OCI-LY7 (cell line): Measurements from ENCODE around the gene CACNB1. TPM values are rescaled to one million over a fixed set of nuclear protein-coding genes. Genes with fewer than 3 reads are reported as not detected.

Experiments
- BruUV-seq: library from RNA; stranded (reverse); fragments of 400-500 nt; replicated peaks from 2 replicates; lab custom pipeline; 2021; lab: Mats Ljungman, UMichigan
- CTCF ChIA-PET: fragments of 300-600 bp; sonication (Branson Sonifier 250); formaldehyde crosslinking; loops from one replicate; lab custom pipeline; 2022; ENCODE audit warnings: antibody characterized with exemption; ENCODE audit not compliant: unreplicated experiment; lab: Charles Lee
- POLR2A ChIA-PET: fragments of 300-600 bp; sonication (Branson Sonifier 250); formaldehyde crosslinking; loops from one replicate; lab custom pipeline; 2022; ENCODE audit warnings: antibody characterized with exemption; lab: Charles Lee
- DNase-seq: peaks from one replicate; pipeline ENCODE4 v3.0.0-alpha.2; 2015; ENCODE audit warnings: low spot score
- H2AFZ ChIP-seq: fragments of 200-600 bp; sonication (generic), shearing (Covaris generic); 2 replicates; pipeline ENCODE4 v1.6.1; 2014; ENCODE audit warnings: mild to moderate bottlenecking, antibody characterized with exemption, low read length, moderate library complexity
- H3K27ac ChIP-seq: fragments of 200-600 bp; sonication (generic); 2 replicates; pipeline ENCODE4 v1.5.1; 2014; ENCODE audit warnings: mixed run types, low read depth, mild to moderate bottlenecking, moderate library complexity, low read length, inconsistent platforms; ENCODE audit not compliant: poor library complexity, severe bottlenecking
- H3K36me3 ChIP-seq: fragments of 200-600 bp; sonication (generic); 2 replicates; pipeline ENCODE4 v1.6.1; 2014; ENCODE audit warnings: mild to moderate bottlenecking, antibody characterized with exemption, low read length, moderate library complexity, mixed read lengths; ENCODE audit not compliant: insufficient read depth
- H3K4me1 ChIP-seq: fragments of 200-600 bp; sonication (generic); 2 replicates; pipeline ENCODE4 v1.5.1; 2014; ENCODE audit warnings: mild to moderate bottlenecking, low read length; ENCODE audit not compliant: insufficient read depth, poor library complexity, severe bottlenecking
- H3K4me2 ChIP-seq: fragments of 200-600 bp; sonication (generic); 2 replicates; pipeline ENCODE4 v1.6.1; 2014; ENCODE audit warnings: mild to moderate bottlenecking, low read length
- H3K4me3 ChIP-seq: fragments of 200-600 bp; sonication (generic); 2 replicates; pipeline ENCODE4 v1.5.1; 2014; ENCODE audit warnings: mild to moderate bottlenecking, low read depth, low read length; ENCODE audit not compliant: poor library complexity, severe bottlenecking
- H3K79me2 ChIP-seq: fragments of 200-600 bp; sonication (generic); 2 replicates; pipeline ENCODE4 v1.6.1; 2016; ENCODE audit warnings: low read depth, mild to moderate bottlenecking, low read length, moderate library complexity, mixed read lengths; ENCODE audit not compliant: insufficient read depth
- H3K9me2 ChIP-seq: fragments of 200-600 bp; sonication (generic); 2 replicates; pipeline ENCODE4 v1.6.1; 2016; ENCODE audit warnings: mild to moderate bottlenecking, low read length, mixed read lengths; ENCODE audit not compliant: insufficient read depth
- H3K9me3 ChIP-seq: fragments of 200-600 bp; sonication (generic); 2 replicates; pipeline ENCODE4 v1.6.1; 2014; ENCODE audit warnings: mild to moderate bottlenecking, mixed run types, low read length, mixed read lengths
- H4K20me1 ChIP-seq: fragments of 200-600 bp; sonication (generic); 2 replicates; pipeline ENCODE4 v1.6.1; 2014; ENCODE audit warnings: mild to moderate bottlenecking, antibody characterized with exemption, low read length, moderate library complexity, mixed read lengths; ENCODE audit not compliant: insufficient read depth
- CTCF ChIP-seq: fragments of 200-600 bp; sonication (generic); conservative IDR thresholded peaks from 2 replicates; pipeline ENCODE4 v1.5.1; 2014; ENCODE audit warnings: mild to moderate bottlenecking, antibody characterized with exemption, low read length, moderate library complexity, mixed read lengths
- EZH2phosphoT487 ChIP-seq: fragments of 200-600 bp; sonication (generic); IDR thresholded peaks from 2 replicates; pipeline ENCODE4 v1.6.1; 2018; ENCODE audit warnings: low read depth, borderline replicate concordance, mild to moderate bottlenecking, mixed run types, antibody characterized with exemption, low read length, moderate library complexity, mixed read lengths
- intact Hi-C: fragments of 100-400 bp; cut with micrococcal nuclease; formaldehyde crosslinking; loops from one replicate; pipeline ENCODE4 v1.10.0; 2022; ENCODE audit not compliant: unreplicated experiment
- total RNA-seq, 2 experiments: library from RNA; depleted of rRNA in 1 of 2; stranded (reverse); fragments of >200 nt in 1 of 2; shearing (Covaris generic) in 1 of 2; gene quantifications; 2 replicates each; pipeline ENCODE4 v1.2.3, GENCODE V29; 2014 to 2022

Gene CACNB1
- total RNA-seq, 2 experiments from 2014 or later = 23.7 to 30.9 TPM

GRCh38 chr17:39171933-39172332, 25.5 kb downstream of the CACNB1 start:
- Histone ChIP-seq H3K4me1 (peaks cover 77% of the 10 kb centered on the region), H3K9me2 (no peaks in the 10 kb centered on the region), H2AFZ (peak overlapping the region; percentile 6; the same call in 1 of the 2 replicates), H3K4me3 (peak overlapping the region; percentile 9), H3K9me3 (peaks cover 3% of the 10 kb centered on the region; the same call in 1 of the 2 replicates), H3K4me2 (peak overlapping the region; percentile 62), H3K27ac (peak overlapping the region; percentile 89), H4K20me1 (no peaks in the 10 kb centered on the region), H3K79me2 (no peaks in the 10 kb centered on the region), H3K36me3 (peaks cover 24% of the 10 kb centered on the region)
- ChIA-PET CTCF (interaction anchor here (0.7 kb wide), 1 partner anchor 11 kb away, joined by 3 read pairs; no protein-coding TSS in a partner anchor), POLR2A (interaction anchor here (0.6 to 2.9 kb wide), 2 partner anchors 18 to 327 kb away, joined by 5 to 8 read pairs; no protein-coding TSS in a partner anchor)
- intact Hi-C loops = loop anchor here (2.0 kb wide), 1 partner anchor 25 kb away; the partner anchor contains the start of gene CACNB1
- TF ChIP-seq EZH2phosphoT487 (no peak), CTCF (no peak)
- peak; percentile 50 for DNase-seq
- no TSS peak for BruUV-seq

GRCh38 chr17:39170558-39170957, 26.9 kb downstream of the CACNB1 start:
- Histone ChIP-seq H3K27ac (peak overlapping the region; percentile 89), H2AFZ (peak overlapping the region; percentile 54; the same call in 1 of the 2 replicates), H3K4me2 (peak overlapping the region; percentile 62), H3K79me2 (no peaks in the 10 kb centered on the region), H3K9me2 (no peaks in the 10 kb centered on the region), H3K4me1 (peaks cover 87% of the 10 kb centered on the region), H4K20me1 (no peaks in the 10 kb centered on the region), H3K9me3 (peaks cover 3% of the 10 kb centered on the region; the same call in 1 of the 2 replicates), H3K36me3 (peaks cover 11% of the 10 kb centered on the region; the same call in 1 of the 2 replicates), H3K4me3 (peak overlapping the region; percentile 43)
- DNase-seq = no peak
- CTCF ChIA-PET = no interaction called here
- TF ChIP-seq CTCF (no peak), EZH2phosphoT487 (no peak)
- no TSS peak for BruUV-seq
- intact Hi-C loops = no loop called here
- POLR2A ChIA-PET = interaction anchor here (0.6 to 2.9 kb wide), 4 partner anchors 17 to 429 kb away, joined by 4 to 8 read pairs (median 6); no protein-coding TSS in a partner anchor

GRCh38 chr17:39170109-39170508, 27.4 kb downstream of the CACNB1 start:
- intact Hi-C loops = no loop called here
- Histone ChIP-seq H3K4me3 (peak overlapping the region; percentile 43), H3K9me3 (peaks cover 3% of the 10 kb centered on the region; the same call in 1 of the 2 replicates), H3K9me2 (no peaks in the 10 kb centered on the region), H4K20me1 (no peaks in the 10 kb centered on the region), H3K79me2 (no peaks in the 10 kb centered on the region), H2AFZ (peak overlapping the region; percentile 54; the same call in 1 of the 2 replicates), H3K4me1 (peaks cover 88% of the 10 kb centered on the region), H3K36me3 (peaks cover 6% of the 10 kb centered on the region; the same call in 1 of the 2 replicates), H3K27ac (peak overlapping the region; percentile 89), H3K4me2 (peak overlapping the region; percentile 62)
- no TSS peak for BruUV-seq
- POLR2A ChIA-PET = interaction anchor here (0.6 to 2.9 kb wide), 3 partner anchors 16 to 294 kb away, joined by 3 to 8 read pairs (median 5); no protein-coding TSS in a partner anchor
- no peak for TF ChIP-seq CTCF
- TF ChIP-seq EZH2phosphoT487 = no peak
- CTCF ChIA-PET = no interaction called here
- DNase-seq = peak; percentile 74
